ENCODE data around the gene LMNB1.
"Not testable (repeated sequence)": the region's sequence is repeated elsewhere in the genome, so short reads cannot be mapped to it uniquely, and the experiment has no call there.

Gene LMNB1

GRCh38 chr5:126776499-126777256 lies at the start of gene LMNB1:
LMNB1 (plus strand) TSS chr5:126777136; CDS start chr5:126777509, 373 bp downstream.
- peak; percentile 96 for DNase-seq

DNA sequence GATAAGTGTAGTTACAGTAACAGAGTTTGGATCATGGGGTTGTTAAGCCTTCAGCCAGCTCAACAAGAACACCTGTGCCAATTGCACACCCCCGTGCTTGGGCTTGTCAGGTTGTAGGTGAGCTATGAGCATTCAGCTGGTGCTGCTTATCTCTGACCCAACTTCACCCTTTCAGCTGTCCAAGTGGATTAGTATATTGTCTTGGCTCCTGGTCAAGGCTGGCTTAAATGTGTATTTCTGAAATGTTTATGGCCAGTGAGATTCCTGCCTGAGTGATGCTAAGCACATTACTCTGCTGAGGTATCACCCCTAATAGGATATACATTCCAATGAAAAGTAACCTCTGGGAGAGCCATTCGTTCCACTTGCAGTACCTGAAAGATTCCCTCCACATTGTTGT lies 44.2 kb upstream of the LMNB1 start:
- no peak for DNase-seq

DNA sequence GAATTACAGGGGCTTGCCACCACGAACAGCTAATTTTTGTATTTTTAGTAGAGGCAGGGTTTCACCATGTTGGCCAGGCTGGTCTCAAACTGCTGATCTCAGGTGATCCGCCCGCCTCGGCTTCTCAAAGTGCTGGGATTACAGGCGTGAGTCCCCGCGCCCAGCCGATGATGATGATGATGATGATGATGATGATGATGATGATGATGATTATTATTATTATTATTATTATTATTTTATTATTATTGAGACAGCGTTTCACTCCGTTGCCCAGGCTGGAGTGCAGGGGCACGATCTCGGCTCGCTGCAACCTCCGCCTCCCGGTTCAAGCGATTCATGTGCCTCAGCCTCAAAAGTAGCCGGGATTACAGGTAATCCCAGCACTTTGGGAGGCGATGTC lies 42.4 kb upstream of the LMNB1 start:
- not testable (repeated sequence) for DNase-seq

DNA sequence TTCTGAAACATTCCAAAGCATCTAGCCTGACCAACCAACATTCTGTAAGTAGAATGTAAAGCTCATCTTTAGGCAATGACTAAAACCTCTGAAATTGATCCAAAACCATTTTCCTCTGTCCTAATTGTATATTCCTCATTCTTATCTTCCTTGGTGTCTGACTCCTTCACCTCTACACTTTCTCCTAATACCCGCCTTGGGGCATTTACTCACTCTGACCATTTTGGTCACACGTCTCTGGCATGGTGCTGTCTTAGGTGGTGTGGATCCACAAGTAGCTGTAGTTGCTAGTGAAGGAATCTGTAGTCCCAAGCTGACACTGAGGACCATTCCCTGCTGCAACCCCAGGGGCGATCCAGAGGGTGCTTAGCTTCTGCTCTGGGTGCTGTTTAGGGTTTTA lies 40.8 kb upstream of the LMNB1 start:
- no peak for DNase-seq

DNA sequence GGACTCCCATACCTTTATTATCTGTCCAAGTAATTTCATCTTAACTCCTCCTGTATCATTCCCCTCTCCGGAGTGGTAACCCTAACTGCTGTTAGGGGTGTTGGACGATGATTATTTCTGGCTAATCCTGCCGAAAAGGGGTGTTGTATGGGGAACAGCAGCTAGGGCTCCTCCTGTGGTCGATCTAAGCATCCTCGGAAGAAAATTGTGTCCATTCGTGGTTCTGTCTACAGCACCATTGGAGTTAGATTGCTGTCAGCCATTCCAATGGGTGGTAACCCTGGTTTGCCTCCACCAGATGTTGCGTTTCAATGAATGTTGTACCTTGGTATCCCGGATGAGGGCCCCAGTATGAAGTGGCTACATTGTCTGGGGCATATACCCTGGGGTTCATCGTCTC lies 35.6 kb upstream of the LMNB1 start:
- no peak for DNase-seq

GRCh38 chr5:126742425-126742824 lies 34.5 kb upstream of the LMNB1 start:
- no peak for DNase-seq

GRCh38 chr5:126744836-126745235 lies 32.1 kb upstream of the LMNB1 start:
- no peak for DNase-seq

DNA sequence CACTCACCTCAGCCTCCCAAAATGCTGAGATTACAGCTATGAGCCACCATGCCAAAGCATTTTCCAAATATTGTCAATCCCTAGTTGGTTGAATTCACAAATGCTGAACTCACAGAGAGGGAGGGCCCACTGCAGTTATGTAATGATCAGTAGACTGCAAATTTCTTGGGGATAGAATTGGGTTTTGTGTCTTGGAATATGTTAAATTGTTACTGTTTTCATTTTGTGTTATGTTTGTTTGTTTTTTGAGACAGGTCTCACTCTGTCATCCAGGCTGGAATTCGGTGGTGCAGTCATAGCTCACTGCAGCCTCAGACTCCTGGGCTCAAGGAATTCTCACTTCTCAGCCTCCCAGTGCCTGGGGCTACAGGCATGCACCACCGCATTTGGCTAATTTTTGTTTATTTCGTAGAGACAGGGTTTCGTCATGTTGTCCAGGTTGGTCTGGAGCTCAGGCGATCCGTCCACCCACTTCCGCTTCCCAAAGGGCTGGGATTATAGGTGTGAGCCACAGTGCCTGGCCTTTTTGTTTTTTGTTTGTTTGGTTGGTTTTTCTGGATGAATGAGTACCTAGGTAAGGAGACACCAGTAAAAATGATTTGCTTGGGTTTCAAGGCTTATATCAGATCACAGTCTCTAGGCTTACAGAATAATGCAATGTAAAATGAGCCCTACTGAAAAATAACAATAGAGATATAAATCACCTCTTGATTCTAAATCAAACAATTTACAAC lies 31.5 kb upstream of the LMNB1 start:
- DNase-seq, result no peak

DNA sequence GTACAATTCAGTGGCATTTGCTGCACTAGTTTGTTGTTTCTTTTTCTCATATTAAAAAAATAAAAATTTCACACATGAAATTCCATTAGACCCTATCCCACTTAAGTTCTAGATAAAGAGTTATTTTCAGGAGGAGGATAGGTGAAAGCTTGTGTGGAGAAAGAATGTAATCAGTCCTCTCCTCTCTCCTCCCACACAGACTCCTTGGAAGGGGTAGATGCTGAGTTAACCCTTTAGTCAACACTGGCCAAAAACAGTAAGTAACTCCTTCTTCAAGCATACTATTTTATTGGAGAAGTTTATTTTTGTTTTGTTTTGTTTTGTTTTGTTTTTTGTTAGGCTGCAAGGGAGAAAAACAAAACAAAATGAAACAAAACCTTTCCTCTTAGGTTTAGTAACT lies 30.6 kb upstream of the LMNB1 start:
- DNase-seq, result no peak

DNA sequence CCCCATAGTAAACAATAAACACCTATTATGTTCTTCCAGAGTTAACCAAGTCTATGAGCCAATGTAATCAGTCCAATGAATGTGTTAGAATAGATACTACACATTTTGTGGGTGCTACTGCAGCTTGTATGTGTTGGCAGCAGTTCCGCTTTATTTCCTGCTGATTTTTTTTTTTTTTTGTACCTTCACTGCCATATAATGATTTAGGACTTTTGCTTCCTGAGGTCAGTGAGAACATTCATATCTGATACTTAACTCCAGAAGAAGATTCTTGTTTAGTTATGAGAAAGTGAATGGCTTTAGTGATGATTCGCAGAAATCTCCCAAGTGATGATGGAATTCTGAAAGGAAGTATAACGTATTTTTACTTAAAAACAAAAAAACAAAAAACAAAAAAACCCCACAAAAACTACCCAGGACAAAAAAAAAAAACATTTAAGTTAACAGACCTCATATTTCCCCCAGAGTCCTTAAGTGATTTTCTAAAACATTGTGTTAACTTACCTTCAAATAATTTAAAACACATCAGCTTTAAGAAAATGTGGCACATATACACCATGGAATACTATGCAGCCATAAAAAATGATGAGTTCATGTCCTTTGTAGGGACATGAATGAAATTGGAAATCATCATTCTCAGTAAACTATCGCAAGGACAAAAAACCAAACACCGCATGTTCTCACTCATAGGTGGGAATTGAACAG lies 24.7 kb upstream of the LMNB1 start:
- peak; percentile 29 for DNase-seq

DNA sequence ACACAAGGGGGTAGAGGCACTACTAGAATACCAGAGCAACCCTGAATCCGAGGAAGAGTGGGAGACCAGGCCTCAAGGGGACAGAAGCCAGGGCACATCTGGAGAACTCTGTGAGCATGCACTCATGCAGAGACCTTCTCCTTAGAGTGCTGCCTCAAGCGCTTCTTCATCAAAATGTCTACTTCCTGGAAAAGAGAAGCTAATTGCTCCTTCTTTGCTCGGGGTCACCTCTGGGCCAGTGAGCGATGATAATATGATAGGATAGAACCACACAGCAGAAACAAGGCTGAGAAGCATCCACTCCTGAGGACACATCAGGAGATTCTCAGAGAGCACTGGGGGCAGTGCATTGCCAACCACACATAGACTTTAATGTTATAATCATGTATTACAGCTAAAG lies 23.7 kb upstream of the LMNB1 start:
- peak; percentile 23 for DNase-seq

- peak; percentile 70 for DNase-seq
Observed at GRCh38 chr5:126754609-126755008, 22.3 kb upstream of the LMNB1 start.

GRCh38 chr5:126755593-126755992 lies 21.3 kb upstream of the LMNB1 start:
- no peak for DNase-seq

DNA sequence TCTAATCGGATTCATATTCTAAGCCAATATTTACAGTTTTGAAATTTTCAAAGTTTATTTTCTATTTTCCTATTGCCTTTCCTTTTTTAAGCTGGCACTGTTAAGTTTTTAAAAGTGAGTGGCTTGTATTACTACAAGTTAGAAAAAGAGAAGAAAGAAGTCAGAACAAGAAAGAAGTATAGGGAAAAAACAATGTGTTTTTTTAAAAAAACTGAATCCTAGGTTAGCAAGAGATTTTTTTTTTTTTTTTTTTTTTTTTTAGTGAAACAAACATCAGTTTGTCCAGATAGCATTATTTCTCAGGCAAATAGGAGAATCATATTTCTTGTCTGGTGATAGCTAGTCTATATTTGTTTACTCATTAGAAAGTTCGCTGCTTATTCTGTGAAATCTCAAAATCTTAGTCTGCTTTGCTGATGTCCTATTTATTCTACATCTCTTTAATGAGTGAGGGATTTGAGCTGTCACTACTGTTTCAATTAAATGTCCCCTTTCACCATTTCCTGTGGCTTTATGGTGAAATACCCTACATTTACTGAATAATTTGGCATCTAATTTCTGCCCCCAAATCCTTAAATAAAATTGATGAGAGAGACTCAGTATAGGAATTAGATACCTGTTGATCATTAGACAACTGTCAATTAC lies 19.1 kb upstream of the LMNB1 start:
- DNase-seq, result no peak

DNA sequence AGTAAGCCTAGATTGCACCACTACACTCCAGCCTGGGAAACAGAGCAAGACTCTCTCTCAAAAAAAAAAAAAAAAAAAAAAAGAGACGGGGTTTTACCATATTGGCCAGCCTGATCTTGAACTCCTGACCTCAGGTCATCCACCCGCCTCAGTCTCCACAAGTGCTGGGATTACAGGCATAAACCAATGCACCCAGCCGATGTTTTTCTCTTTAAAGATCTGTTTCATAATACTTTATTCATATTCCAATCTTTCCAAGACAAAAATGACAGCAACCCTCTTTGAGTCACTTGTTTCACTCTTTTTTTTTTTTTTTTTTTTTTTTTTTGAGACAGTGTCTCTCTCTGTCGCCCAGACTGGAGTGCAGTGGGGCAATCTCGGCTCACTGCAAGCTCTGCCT lies 13.6 kb upstream of the LMNB1 start:
- peak; percentile 73 for DNase-seq

- no peak for DNase-seq
Observed at GRCh38 chr5:126769703-126770102, 7.2 kb upstream of the LMNB1 start.

- DNase-seq, result peak; percentile 42
Observed at GRCh38 chr5:126773536-126773935, 3.4 kb upstream of the LMNB1 start.

GRCh38 chr5:126774595-126774994 lies 2.3 kb upstream of the LMNB1 start:
- not testable (repeated sequence) for DNase-seq

- DNase-seq, result peak; percentile 62
Observed at GRCh38 chr5:126777257-126777974, 480 bp downstream of the LMNB1 start.

- DNase-seq, result peak; percentile 94
Observed at GRCh38 chr5:126777975-126778674, 1.2 kb downstream of the LMNB1 start.

- DNase-seq, result no peak
Observed at GRCh38 chr5:126778675-126779403, 1.9 kb downstream of the LMNB1 start.
